Measurements from ENCODE around the gene IL22RA2.

The IL22RA2 gene

GRCh38 chr6:137175868-137176245, 2.4 kb upstream of the IL22RA2 start:
- H3K4me1 ChIP-seq (ENCODE audit: control insufficient read depth, insufficient read depth, low read length): no peaks in the 10 kb centered on the region

GRCh38 chr6:137175157-137175867, 1.9 kb upstream of the IL22RA2 start:
- Histone ChIP-seq H3K4me2 (ENCODE audit: low read length) (no peak overlapping the region), H3K4me1 (ENCODE audit: control insufficient read depth, insufficient read depth, low read length) (no peaks in the 10 kb centered on the region), H3K9me3 (replicated peaks; ENCODE audit: low read length) (peaks cover 5% of the 10 kb centered on the region), H3K36me3 (ENCODE audit: insufficient read depth, low read length) (no peaks in the 10 kb centered on the region), H3K4me3 (ENCODE audit: low read length) (no peak overlapping the region), H3K9ac (ENCODE audit: low read depth, low read length) (no peak overlapping the region), H3K27me3 (ENCODE audit: control insufficient read depth, insufficient read depth, low read length) (peaks cover 9% of the 10 kb centered on the region)

More at GRCh38 chr6:137175868-137176245, 2.4 kb upstream of the IL22RA2 start:
- H3K9ac ChIP-seq (ENCODE audit: low read depth, low read length): no peak overlapping the region
- no peak overlapping the region for H3K4me3 ChIP-seq (ENCODE audit: low read length)
- H3K9me3 ChIP-seq (replicated peaks; ENCODE audit: low read length): peaks cover 5% of the 10 kb centered on the region
- H3K4me2 ChIP-seq (ENCODE audit: low read length): no peak overlapping the region
- no peaks in the 10 kb centered on the region for H3K36me3 ChIP-seq (ENCODE audit: insufficient read depth, low read length)
- H3K27me3 ChIP-seq (ENCODE audit: control insufficient read depth, insufficient read depth, low read length): peaks cover 9% of the 10 kb centered on the region

GRCh38 chr6:137172734-137173431, 561 bp downstream of the IL22RA2 start:
- Histone ChIP-seq H3K4me1 (ENCODE audit: control insufficient read depth, insufficient read depth, low read length) (no peaks in the 10 kb centered on the region), H3K27me3 (ENCODE audit: control insufficient read depth, insufficient read depth, low read length) (peaks cover 13% of the 10 kb centered on the region), H3K9me3 (replicated peaks; ENCODE audit: low read length) (no peaks in the 10 kb centered on the region), H3K4me2 (ENCODE audit: low read length) (no peak overlapping the region), H3K4me3 (ENCODE audit: low read length) (no peak overlapping the region), H3K36me3 (ENCODE audit: insufficient read depth, low read length) (no peaks in the 10 kb centered on the region), H3K9ac (ENCODE audit: low read depth, low read length) (no peak overlapping the region)

- no peak overlapping the region for H3K4me3 ChIP-seq (ENCODE audit: low read length)
- H3K9ac ChIP-seq (ENCODE audit: low read depth, low read length): no peak overlapping the region
- no peak overlapping the region for H3K4me2 ChIP-seq (ENCODE audit: low read length)
- no peaks in the 10 kb centered on the region for H3K36me3 ChIP-seq (ENCODE audit: insufficient read depth, low read length)
- H3K27me3 ChIP-seq (ENCODE audit: control insufficient read depth, insufficient read depth, low read length): peaks cover 13% of the 10 kb centered on the region
- no peaks in the 10 kb centered on the region for H3K4me1 ChIP-seq (ENCODE audit: control insufficient read depth, insufficient read depth, low read length)
- no peaks in the 10 kb centered on the region for H3K9me3 ChIP-seq (replicated peaks; ENCODE audit: low read length)
Measured at GRCh38 chr6:137171824-137172733, 1.4 kb downstream of the IL22RA2 start.

GRCh38 chr6:137171053-137171374, 2.4 kb downstream of the IL22RA2 start:
- no peaks in the 10 kb centered on the region for H3K36me3 ChIP-seq (ENCODE audit: insufficient read depth, low read length)
- H3K4me2 ChIP-seq (ENCODE audit: low read length): no peak overlapping the region
- H3K9ac ChIP-seq (ENCODE audit: low read depth, low read length): no peak overlapping the region
- no peaks in the 10 kb centered on the region for H3K4me1 ChIP-seq (ENCODE audit: control insufficient read depth, insufficient read depth, low read length)
- H3K9me3 ChIP-seq (replicated peaks; ENCODE audit: low read length): no peaks in the 10 kb centered on the region
- peaks cover 13% of the 10 kb centered on the region for H3K27me3 ChIP-seq (ENCODE audit: control insufficient read depth, insufficient read depth, low read length)
- no peak overlapping the region for H3K4me3 ChIP-seq (ENCODE audit: low read length)

- H3K36me3 ChIP-seq (ENCODE audit: insufficient read depth, low read length): no peaks in the 10 kb centered on the region
- no peak overlapping the region for H3K9ac ChIP-seq (ENCODE audit: low read depth, low read length)
- H3K4me2 ChIP-seq (ENCODE audit: low read length): no peak overlapping the region
- H3K4me1 ChIP-seq (ENCODE audit: control insufficient read depth, insufficient read depth, low read length): no peaks in the 10 kb centered on the region
- peaks cover 13% of the 10 kb centered on the region for H3K27me3 ChIP-seq (ENCODE audit: control insufficient read depth, insufficient read depth, low read length)
- H3K4me3 ChIP-seq (ENCODE audit: low read length): no peak overlapping the region
- H3K9me3 ChIP-seq (replicated peaks; ENCODE audit: low read length): no peaks in the 10 kb centered on the region
Measured at GRCh38 chr6:137170266-137171052, 3.0 kb downstream of the IL22RA2 start.

- Histone ChIP-seq H3K4me2 (ENCODE audit: low read length) (no peak overlapping the region), H3K4me1 (ENCODE audit: control insufficient read depth, insufficient read depth, low read length) (no peaks in the 10 kb centered on the region), H3K9ac (ENCODE audit: low read depth, low read length) (no peak overlapping the region), H3K9me3 (replicated peaks; ENCODE audit: low read length) (no peaks in the 10 kb centered on the region), H3K27me3 (ENCODE audit: control insufficient read depth, insufficient read depth, low read length) (peaks cover 13% of the 10 kb centered on the region), H3K36me3 (ENCODE audit: insufficient read depth, low read length) (no peaks in the 10 kb centered on the region), H3K4me3 (ENCODE audit: low read length) (no peak overlapping the region)
Measured at GRCh38 chr6:137167702-137168377, 5.6 kb downstream of the IL22RA2 start.

GRCh38 chr6:137166247-137167098, 7.0 kb downstream of the IL22RA2 start:
- H3K4me1 ChIP-seq (ENCODE audit: control insufficient read depth, insufficient read depth, low read length): no peaks in the 10 kb centered on the region
- H3K36me3 ChIP-seq (ENCODE audit: insufficient read depth, low read length): no peaks in the 10 kb centered on the region
- no peak overlapping the region for H3K4me2 ChIP-seq (ENCODE audit: low read length)
- peaks cover 4% of the 10 kb centered on the region for H3K27me3 ChIP-seq (ENCODE audit: control insufficient read depth, insufficient read depth, low read length)
- H3K9ac ChIP-seq (ENCODE audit: low read depth, low read length): no peak overlapping the region
- H3K4me3 ChIP-seq (ENCODE audit: low read length): no peak overlapping the region
- no peaks in the 10 kb centered on the region for H3K9me3 ChIP-seq (replicated peaks; ENCODE audit: low read length)

- Histone ChIP-seq H3K4me3 (ENCODE audit: low read length) (no peak overlapping the region), H3K9me3 (replicated peaks; ENCODE audit: low read length) (no peaks in the 10 kb centered on the region), H3K9ac (ENCODE audit: low read depth, low read length) (no peak overlapping the region), H3K27me3 (ENCODE audit: control insufficient read depth, insufficient read depth, low read length) (peaks cover 4% of the 10 kb centered on the region), H3K4me2 (ENCODE audit: low read length) (no peak overlapping the region), H3K4me1 (ENCODE audit: control insufficient read depth, insufficient read depth, low read length) (no peaks in the 10 kb centered on the region), H3K36me3 (ENCODE audit: insufficient read depth, low read length) (no peaks in the 10 kb centered on the region)
Measured at GRCh38 chr6:137165375-137166246, 7.8 kb downstream of the IL22RA2 start.
